HL-60/S4 treated with retinoic acid at 250 ng/mL for 4 days and 3 days (cell line): ENCODE measurements around the gene CAPN5.

Experiments
- in situ Hi-C: fragments of 300-500 bp; cut with MboI; formaldehyde crosslinking; loops from 2 replicates; pipeline ENCODE4 v1.7.0; 2022; ENCODE audit warnings: low sequenced_read_pairs

Gene CAPN5

DNA sequence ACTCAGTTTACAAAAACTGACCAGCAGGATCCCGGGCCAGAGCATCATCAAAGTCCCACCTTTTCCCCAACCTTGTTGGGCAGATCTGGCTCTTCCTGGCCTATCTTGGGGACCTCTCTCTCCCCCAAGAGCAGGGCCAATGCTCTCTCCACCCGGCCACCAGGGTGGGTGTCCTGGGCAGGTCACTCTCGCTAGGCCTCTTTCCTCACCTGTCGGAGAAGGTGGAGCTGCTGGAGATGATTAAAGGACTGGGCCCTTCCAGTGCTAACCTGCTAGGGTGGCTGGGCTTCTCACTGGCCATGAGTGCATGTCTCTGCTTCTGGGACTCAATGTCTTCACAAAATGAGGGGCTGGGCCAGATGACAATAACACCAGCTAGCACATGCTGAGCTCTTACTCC, 2.9 kb upstream of the CAPN5 start:
- in situ Hi-C loops = no loop called here

DNA sequence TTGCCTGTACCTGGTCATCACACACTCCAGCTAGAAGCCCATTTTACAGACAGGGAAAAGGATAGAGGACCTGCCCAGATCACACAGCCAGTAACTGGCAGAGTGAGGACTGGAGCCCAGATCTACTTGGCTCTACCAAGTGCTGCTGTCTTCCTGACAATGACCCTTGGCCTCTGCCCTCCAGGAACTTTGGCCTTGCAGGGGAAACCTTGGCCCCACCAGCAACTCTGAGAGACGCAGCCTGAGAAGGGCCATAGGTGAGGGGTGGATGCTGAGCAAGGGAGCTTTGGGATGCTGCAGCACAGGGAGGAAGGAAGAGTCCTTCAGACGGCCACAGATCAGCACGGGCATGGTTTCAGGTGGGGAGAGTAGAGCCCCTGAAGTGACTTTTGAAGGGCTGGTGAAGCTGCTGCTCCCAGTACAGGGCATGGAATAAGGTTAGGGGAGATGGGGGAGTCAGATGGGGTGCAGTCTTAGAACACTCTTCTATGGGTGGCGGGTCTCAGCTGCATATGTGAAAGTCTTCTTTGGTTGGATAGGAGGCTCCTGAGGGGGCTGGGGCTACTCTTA, 2.0 kb upstream of the CAPN5 start:
- in situ Hi-C loops = no loop called here

DNA sequence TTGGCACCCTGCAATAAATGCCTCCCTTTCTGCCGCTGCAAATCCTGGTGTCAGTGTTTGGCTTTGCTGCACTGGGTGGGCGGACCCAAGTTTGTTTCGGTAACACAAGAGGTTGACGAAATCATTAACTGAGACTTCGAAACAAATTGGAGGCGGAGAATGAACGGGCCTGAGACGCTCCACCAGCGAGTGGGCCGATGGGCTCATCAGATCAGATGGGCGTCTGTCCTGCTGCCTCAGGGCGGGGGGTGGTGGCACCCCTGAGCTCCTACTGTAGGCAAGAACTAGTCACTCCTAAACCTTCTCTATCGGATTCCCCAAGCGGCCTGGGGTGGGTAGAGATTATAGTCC, 918 bp upstream of the CAPN5 start:
- in situ Hi-C loops = no loop called here

DNA sequence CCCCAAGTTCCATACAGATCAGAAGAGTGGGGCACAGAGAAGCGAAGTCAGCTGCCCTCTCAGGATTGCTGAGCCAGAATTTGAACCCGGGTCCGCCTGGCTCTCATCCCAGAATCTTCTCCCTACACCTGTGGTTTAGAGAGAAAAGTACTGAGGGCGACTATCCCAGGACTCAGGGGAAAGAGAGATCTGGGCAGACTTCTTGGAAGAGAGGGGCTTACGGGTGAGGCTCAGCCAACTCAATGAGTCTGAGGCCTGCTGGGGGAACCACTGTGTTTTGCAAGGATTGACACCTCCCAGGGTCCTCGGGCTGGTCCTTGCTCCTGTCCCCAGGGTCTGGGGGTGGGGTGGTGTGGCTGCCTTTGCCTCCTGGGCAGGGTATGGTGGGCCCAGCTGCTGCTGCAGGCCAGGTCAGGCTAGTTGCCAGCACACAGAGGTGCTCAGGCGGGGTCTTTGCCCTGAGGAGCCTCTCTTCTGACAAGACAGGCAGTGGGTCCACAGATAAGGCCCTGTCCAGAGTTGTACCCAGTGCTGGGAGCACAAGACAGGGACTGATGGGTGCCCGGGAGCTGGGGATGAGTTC, 1.2 kb downstream of the CAPN5 start:
- in situ Hi-C loops = no loop called here

DNA sequence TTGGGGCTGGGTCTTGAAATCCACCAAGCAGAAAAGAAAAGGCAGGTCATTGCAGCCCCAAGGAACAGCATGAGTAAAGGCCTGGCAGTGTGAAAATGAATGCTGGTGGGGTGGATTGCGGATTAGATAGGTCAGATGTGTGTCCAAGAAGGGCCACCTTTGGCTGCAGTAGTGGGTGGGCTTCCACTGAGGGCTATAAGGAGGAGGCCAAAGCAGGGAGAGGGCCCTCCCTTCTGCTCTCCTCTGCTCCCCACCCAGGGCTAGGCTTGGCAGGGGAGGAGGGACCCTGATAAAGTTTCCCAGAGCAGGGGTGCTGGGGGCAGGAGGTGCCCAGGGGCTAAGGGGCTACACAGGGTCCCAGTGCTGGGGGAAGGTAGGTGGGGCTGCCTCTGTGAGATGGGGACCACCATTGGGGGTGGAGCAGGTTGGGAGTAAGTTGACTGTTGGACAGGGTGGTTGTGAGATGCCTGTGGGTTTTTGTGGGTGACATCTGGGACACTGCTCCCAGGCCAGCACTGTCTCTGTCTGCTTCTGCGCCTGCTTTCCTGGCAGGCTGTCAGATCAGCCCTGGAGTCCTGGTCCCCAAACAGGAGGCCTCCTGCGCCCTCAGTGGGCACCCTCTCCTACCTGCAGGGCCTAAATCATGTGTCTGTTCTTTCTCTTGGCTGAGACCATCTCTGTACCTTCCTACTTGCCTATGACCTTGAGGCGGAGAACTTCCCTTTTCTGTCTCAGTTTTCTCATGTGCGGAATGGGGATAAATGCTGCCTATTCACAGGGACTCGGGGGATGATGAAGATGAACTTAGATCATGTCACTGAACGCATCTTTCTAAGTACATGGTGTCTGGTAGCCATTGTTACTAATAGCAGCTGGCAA, 1.9 kb downstream of the CAPN5 start:
- in situ Hi-C loops = no loop called here

DNA sequence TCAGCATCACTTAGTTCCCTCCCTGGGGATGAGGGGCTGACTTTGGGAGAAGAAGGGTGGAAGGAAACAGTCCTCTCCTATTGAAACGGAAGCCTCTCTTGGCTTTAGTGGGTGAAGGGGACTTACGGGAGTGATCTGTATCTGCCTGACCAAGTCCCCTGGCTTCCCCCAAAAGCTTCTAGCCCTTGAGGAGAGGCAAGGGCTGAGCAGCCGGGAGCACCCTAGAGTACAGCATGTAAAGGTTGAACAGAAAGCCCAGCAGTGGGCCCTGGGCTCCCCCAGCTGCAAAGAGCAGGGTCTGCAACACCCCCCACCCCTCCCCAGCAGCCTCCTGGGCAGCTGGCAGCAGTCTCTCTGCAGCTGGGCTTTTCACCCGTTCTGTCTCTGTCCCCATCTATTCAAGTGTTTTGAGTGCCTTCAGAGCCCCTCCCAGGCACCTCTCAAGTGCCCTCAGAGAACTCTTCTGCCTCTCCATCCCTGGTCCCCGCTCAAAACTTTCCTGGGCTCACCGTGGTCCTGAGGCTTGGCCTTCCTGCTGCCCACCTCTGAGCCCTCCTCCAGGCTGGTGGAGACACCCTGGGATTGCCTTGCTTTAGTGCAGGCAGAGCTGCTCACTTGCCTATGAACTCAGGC, 2.7 kb downstream of the CAPN5 start:
- in situ Hi-C loops = no loop called here

DNA sequence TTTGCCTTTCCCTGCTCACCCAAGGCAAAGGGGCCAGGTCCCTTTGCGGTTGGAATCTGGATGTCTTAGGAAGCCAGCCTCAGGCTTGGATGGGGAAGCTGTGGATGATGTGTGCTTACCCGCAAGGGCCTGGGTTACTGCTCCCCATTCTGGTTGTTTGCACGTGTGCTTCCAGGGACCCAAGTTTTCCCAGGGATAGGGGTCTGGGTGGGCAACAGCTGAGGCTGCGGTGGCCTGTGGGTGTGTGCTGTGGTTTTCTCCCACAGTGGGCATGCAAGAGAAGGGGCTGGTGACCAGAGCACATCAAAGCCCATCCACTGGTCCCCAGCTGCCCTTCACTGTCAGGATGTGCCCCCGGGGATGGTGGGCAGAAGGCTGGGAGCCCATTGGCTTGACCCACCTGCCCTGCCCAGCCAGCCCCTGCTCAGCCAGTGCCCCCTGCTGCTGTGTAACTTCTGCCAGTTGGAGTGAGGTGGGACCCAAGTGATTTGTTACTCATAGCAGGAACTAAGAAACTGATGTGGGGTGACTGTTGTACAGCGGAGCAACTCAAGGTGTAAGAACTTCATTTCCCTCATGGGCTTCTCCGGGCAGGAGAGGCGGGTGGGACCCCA, 3.3 kb downstream of the CAPN5 start:
- in situ Hi-C loops = no loop called here

DNA sequence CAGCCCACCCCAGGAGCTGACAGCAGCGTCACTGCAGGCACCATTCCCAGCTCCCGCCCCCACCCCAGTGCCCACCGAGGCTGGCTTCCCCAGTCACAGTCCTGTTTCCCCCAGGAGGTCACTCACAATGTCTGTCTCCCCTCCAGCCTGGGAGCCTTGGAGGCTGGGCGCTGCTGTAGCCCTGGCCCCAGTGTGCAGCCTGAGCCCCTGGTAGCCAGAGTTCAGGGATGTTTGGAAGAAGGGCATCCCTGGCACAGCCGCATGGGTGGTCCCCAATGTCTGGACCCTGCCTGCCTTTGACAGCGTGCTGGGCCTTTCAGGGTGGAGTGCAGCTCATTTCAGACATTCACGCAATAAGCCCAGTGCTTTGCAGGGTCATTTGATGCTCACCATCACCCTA, 4.3 kb downstream of the CAPN5 start:
- in situ Hi-C loops = no loop called here

DNA sequence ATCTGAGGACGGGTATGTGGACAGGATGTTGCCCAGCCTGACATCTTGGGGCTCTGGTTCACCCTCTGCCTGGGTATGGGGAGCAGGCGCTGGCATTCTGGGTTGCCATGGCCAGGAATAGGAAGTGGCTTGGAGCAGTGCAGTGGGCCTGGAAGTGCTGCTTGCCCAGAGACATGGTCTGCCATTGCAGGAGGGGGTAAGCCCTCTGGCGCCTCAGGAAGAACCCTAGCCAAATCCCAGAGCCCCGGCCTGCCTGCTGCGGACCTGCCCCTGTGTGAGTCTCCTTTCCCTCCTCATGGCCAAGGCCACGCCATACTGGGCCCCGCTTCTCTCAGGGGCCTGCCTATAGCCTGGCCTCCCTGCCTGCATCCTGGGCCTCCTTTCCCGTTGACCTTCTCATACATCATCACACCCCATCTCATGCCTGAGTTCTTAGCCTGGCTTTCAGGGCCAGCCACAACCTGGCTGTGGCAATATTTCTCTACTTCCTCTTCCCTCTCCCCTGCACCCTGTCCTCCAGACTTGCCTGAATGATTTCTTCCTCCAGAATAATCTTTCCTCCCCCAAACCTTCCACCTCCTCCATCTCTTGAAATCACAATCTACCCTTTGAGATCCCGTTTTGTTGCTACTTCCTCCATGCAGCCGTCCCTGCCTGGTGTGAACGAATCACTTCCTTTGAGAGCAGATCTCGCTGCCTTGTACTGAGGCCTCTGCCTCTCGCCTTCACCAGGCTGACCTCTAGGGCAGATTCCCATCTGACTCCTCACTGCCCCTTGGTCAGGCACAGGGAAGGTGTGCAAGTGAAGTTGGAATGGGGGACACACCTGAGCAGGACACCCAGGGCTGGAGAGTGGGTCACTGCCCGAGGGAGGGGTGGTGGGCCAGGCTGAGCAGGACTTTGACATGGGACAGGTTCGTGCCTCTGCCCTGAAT, 5.2 kb downstream of the CAPN5 start:
- in situ Hi-C loops = no loop called here

DNA sequence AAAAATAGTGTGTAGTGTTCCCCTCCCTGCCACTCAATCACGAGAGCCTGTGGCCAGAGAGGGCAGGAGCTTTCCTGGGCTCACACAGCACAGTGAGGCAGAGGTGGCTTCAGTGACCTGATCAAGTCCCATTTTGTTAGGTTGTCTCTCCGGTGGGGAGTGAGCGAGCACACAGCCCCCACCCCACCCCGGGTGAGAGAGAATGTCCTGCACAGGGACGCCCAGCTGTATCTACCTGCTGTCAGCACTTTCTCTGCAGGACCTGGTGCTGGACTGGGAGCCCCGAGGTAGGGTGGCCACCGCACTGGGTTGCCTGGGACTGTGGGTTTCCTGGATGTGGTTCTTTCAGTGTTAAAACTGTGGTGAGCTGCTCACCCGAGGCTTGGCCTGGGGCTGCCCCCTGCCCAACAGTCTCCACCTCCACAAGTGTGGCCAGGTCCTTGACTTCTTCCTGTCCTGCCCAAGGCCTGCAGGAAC, 6.1 kb downstream of the CAPN5 start:
- in situ Hi-C loops = no loop called here

DNA sequence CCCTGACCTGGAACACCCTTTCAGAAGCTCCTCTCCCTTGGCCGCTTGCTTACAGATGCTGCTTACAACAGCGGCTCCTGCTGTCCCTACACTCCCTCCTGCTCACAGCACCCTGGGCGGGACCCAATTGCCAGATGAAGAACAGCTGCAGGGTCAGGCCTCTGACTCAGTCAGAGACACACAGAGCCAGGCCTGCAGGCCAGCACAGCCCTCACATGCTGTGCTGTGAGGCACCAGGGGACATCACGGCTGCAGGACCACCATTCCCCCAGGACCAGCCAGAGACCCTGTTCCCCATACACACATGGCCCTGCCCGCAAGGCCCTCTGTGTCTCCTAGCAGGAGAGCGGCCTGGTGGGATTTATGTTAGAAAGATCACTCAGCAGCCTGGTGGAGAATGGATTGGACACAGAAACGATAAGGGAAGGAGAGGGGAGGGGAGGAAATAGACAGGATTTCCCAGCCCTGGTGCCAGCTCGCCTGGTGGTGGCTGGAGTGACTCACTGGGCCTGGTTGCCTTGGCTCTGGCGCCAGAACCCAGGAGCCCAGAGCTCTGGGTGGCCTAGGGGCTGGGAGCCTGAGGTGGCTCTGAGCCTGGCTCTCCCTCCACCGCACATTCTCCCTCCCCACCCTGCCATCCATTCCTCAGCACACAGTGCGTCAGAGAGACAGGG, 6.7 kb downstream of the CAPN5 start:
- in situ Hi-C loops = no loop called here

DNA sequence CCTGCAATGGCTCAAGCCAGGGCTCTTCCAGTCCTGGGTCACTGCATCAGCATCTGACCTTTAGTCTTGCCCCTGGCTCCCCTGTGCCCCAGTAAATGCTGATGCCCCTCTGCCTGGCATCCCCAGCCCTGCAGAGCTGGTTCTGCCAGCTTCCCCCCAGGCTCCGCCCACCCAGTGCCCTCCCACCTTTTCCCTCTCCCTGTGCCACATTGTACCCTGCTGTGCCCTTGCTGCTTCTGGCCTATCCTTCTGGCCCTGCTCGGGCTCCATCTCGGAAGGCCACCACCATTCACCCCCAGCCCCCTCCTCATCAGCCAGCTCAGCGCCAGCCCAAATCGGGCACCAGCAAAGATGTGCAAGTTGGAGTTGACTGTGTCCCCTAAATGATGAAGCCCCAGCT, 7.4 kb downstream of the CAPN5 start:
- in situ Hi-C loops = no loop called here

DNA sequence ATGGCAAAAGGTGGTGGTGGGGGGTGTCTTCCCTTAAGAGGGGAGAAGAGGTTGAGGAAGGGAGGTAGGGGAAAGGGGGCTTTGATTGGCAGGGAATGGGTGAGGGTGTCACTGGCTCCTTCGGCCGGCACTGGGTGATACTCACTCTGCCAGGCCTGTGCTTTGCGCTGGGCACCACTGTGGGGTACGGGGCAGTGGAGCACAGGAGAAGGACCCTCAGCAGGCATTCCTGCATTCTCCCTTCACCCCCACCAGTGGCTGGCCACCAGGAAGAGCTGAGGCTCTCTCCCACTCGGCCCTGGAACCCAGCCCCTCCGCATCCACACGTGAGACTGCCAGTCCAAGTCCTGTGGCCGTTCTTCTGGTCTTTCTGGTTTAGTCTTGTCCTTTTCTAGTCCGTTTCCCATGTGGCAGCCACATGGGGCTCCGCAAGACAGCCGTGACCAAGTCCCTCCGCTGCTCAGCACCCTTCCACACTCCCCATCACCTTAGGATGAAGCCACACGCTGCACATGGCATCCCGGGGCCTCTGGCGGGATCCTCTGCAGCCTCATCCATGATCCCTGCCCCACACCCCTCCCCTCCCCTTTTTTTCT, 8.0 kb downstream of the CAPN5 start:
- in situ Hi-C loops = no loop called here

DNA sequence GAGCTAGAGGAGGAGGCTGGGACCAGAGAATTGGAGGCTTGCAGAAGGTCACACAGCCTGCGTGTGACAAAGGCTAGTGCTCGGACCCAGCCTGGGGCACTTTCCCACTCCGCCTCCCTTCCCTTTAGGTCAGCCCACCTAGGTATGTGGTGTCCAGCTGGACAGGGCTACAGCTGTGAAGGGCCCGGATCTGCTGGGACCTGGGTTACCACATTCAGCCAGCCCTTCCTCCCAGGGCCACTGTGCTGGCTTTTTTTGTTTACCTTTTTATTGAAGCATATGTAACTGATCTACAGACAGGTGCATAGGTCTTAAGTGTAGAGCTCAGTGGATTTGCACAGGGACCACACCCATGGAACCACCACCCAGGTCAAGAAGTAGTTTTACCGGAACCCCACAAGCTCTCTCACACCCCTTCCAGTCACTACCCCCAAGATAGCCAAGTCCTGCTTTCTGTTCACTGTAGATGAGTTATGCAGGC, 8.7 kb downstream of the CAPN5 start:
- in situ Hi-C loops = no loop called here

DNA sequence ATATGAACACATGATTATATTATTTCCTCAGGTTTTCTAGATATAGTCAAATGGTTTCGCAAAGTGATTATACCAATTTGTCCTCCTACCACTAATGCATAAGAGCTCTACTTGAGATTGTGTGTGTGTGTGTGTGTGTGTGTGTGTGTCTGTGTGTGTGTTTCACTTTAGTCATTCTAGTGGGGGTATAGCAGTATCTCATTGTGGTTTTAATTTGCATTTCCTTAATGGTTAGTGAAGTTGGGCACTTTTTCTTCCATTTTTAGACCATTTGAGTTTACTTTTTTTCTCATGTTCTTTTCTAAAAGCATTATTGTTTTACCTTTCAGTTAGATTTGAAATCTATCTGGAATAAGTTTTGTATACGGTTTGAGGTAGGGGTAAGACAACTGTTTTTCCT, 12.9 kb downstream of the CAPN5 start:
- in situ Hi-C loops = no loop called here

DNA sequence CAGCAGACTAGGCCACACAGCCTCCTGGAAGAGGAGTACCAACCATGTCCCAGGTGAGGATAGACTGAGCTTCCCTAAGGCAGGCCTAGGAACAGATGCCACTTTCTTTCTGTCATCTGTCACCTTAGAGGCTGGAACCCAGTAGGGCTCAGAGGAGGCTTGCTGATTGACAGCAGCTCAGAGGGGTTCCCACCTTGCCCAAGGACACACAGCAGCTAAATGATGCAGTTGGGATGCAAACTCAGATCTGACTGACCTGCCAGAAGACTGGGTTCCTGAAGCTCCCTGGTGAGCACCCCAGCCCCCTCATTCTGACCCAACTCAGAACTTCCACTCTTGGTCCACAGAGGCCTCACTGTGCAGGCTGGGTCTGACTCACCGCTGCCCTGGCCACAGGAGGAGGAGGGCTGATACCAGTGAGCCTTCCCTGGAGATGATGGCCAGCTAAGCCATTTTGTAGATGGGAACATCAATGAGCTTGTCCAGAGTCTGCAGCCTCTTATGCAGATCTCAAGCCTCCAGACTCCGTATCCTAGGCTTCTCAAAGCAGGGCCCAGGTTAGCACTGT, 14.0 kb downstream of the CAPN5 start:
- in situ Hi-C loops = no loop called here

DNA sequence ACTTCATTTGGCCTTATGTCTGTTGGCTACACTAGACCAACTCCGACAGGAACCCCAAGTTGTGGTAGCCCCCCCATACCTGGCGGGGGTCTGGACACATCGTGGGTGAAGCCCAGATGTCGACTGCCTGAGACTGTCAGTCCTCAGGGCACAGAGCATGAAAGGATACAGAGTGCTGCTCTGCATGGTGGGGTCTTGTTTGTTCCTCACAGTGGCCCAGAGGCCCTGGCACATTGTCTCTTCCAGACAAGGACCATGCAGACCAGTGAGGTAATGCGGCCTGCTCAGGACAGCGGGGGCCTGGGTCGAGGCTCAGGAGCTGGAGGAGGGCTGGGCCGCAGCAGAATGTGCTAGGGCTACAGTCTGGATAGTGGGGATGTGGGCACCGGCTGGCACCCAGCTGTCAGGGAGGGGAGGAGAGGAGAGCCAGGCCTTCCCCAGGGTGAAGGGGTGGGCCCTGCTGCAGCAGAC, 14.6 kb downstream of the CAPN5 start:
- in situ Hi-C loops = no loop called here

DNA sequence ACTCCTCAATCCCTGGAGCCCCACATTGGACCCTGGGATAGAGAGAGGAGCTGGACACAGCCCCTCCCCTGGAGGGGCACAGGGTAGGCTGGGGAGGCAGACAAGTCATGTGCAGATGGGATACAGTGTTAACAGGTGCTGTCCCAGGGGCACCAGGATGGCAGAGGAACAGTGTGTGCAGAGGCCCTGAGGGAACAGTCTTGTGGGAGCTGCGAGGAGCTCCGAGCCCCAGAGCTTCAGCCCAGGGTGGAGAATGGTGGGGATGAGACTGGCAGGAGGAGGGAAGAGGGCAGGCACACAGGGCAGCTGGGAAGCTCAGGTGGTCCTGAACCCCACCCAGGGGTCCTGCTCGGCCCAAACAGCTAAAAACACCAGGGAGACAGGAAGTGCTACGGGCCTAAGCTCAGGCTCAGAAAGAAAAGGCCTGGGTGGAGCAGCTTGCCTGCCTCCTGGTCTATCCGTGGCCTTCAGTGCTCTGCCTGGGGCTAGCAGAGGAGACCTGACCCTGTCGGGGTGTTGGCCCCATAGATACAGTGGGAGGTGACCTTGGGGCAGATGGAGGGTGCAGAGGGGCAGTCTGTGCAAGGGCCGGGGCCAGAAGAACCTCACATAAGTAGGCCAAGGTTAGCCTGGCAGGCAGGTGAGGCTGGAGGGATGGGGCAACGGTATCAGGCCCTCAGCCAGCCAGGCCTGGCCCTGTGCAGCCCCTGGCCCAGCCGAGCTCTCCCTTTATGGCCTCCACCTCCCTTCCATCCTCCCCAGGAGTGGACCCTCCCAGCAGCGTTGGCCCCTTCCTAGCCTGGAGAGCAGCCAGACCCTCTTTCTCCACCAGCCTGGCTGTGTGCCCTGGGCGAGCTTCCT, 15.4 kb downstream of the CAPN5 start:
- in situ Hi-C loops = no loop called here
